ENCODE data around the gene PID1. TPM values are rescaled to one million over a fixed set of nuclear protein-coding genes. Genes with fewer than 3 reads are reported as not detected.
"Not testable (repeated sequence)": the region's sequence is repeated elsewhere in the genome, so short reads cannot be mapped to it uniquely, and the experiment has no call there.

PID1 gene
- total RNA-seq, 2 experiments from 2014 or later: not detected

- H2AFZ ChIP-seq (ENCODE audit: low read length): no peak overlapping the region
- intact Hi-C loops (cut with micrococcal nuclease; ENCODE audit: unreplicated experiment): no loop called here
- H3K4me2 ChIP-seq (ENCODE audit: low read length): no peak overlapping the region
- no peaks in the 10 kb centered on the region for H3K9me3 ChIP-seq (ENCODE audit: low read length)
- H4K20me1 ChIP-seq (ENCODE audit: insufficient read depth, low read length): no peaks in the 10 kb centered on the region
- POLR2A ChIA-PET: no interaction called here
- CTCF ChIA-PET (ENCODE audit: unreplicated experiment): no interaction called here
- H3K4me1 ChIP-seq (ENCODE audit: insufficient read depth, low read length, poor library complexity, severe bottlenecking): no peaks in the 10 kb centered on the region
- H3K4me3 ChIP-seq (ENCODE audit: low read depth, low read length, poor library complexity, severe bottlenecking): no peak overlapping the region
- no TSS peak for BruUV-seq (replicated peaks)
- TF ChIP-seq EZH2phosphoT487 (IDR thresholded peaks at IDR 0.05; ENCODE audit: borderline replicate concordance, low read depth, low read length): no peak
- no peak for TF ChIP-seq CTCF (conservative IDR thresholded peaks at IDR 0.05; ENCODE audit: low read length)
- no peak for DNase-seq (ENCODE audit: low spot score)
- H3K36me3 ChIP-seq (ENCODE audit: insufficient read depth, low read length): no peaks in the 10 kb centered on the region
- H3K9me2 ChIP-seq (ENCODE audit: insufficient read depth, low read length): no peaks in the 10 kb centered on the region
- no peaks in the 10 kb centered on the region; the same call in 1 of the 2 replicates for H3K79me2 ChIP-seq (ENCODE audit: insufficient read depth, low read depth, low read length)
- no peak overlapping the region for H3K27ac ChIP-seq (ENCODE audit: low read depth, low read length, poor library complexity, severe bottlenecking)
These were observed 79.7 kb downstream of the PID1 start for GRCh38 chr2:229191413-229191812.

GRCh38 chr2:229187123-229187522 is 84.0 kb downstream of the PID1 start:
- H3K9me3 ChIP-seq (ENCODE audit: low read length); POLR2A ChIA-PET; CTCF ChIA-PET (ENCODE audit: unreplicated experiment); H2AFZ ChIP-seq (ENCODE audit: low read length); H3K4me3 ChIP-seq (ENCODE audit: low read depth, low read length, poor library complexity, severe bottlenecking); DNase-seq (ENCODE audit: low spot score); BruUV-seq (replicated peaks); H3K4me2 ChIP-seq (ENCODE audit: low read length); intact Hi-C loops (cut with micrococcal nuclease; ENCODE audit: unreplicated experiment); H3K27ac ChIP-seq (ENCODE audit: low read depth, low read length, poor library complexity, severe bottlenecking); H3K79me2 ChIP-seq (ENCODE audit: insufficient read depth, low read depth, low read length); H3K9me2 ChIP-seq (ENCODE audit: insufficient read depth, low read length); H4K20me1 ChIP-seq (ENCODE audit: insufficient read depth, low read length); H3K4me1 ChIP-seq (ENCODE audit: insufficient read depth, low read length, poor library complexity, severe bottlenecking); H3K36me3 ChIP-seq (ENCODE audit: insufficient read depth, low read length): not testable (repeated sequence)

- TF ChIP-seq CTCF (conservative IDR thresholded peaks at IDR 0.05; ENCODE audit: low read length) (no peak), EZH2phosphoT487 (IDR thresholded peaks at IDR 0.05; ENCODE audit: borderline replicate concordance, low read depth, low read length) (no peak)
- Histone ChIP-seq H3K27ac (ENCODE audit: low read depth, low read length, poor library complexity, severe bottlenecking) (no peak overlapping the region), H3K9me3 (ENCODE audit: low read length) (no peaks in the 10 kb centered on the region), H3K4me1 (ENCODE audit: insufficient read depth, low read length, poor library complexity, severe bottlenecking) (no peaks in the 10 kb centered on the region), H3K79me2 (ENCODE audit: insufficient read depth, low read depth, low read length) (no peaks in the 10 kb centered on the region), H3K36me3 (ENCODE audit: insufficient read depth, low read length) (no peaks in the 10 kb centered on the region), H3K4me3 (ENCODE audit: low read depth, low read length, poor library complexity, severe bottlenecking) (no peak overlapping the region), H4K20me1 (ENCODE audit: insufficient read depth, low read length) (no peaks in the 10 kb centered on the region), H3K9me2 (ENCODE audit: insufficient read depth, low read length) (no peaks in the 10 kb centered on the region), H3K4me2 (ENCODE audit: low read length) (no peak overlapping the region), H2AFZ (ENCODE audit: low read length) (no peak overlapping the region)
- ChIA-PET POLR2A (no interaction called here), CTCF (ENCODE audit: unreplicated experiment) (no interaction called here)
- no TSS peak for BruUV-seq (replicated peaks)
- intact Hi-C loops (cut with micrococcal nuclease; ENCODE audit: unreplicated experiment): no loop called here
- DNase-seq (ENCODE audit: low spot score): no peak
These were observed 89.4 kb downstream of the PID1 start for GRCh38 chr2:229181641-229182040.

Measured in OCI-LY7 (cell line).